ENCODE measurements around the gene MINDY2.

DNA sequence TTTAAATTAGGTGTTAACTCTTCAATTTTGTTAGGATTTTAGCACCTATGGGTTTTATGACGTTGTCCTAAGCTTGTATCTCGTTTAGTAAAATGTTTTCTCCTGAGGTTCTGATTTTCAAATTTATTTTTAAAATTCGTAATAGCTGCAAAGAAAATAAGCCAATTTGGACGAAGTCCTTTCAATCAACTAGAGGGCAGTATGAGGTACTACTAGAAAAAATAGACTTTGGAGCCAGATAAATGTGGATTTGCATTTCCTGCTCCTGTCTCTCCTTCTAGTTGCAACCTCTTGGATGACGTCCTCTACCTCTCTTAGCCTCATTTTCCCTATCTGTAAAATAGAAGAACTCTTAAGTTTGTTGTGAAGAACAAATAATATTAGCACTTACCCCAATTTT, 81.2 kb downstream of the MINDY2 start:
- TF ChIP-seq CTCF (IDR thresholded peaks at IDR 0.05 in 8 of 11, conservative IDR thresholded peaks at IDR 0.05 in 3 of 11) (no peak), POLR2AphosphoS5 (IDR thresholded peaks at IDR 0.05) (no peak), POLR2A (IDR thresholded peaks at IDR 0.05) (no peak)
